Left lung (tissue), 10 donors: ENCODE data around the gene ARPC5L. TPM values are rescaled to one million over a fixed set of nuclear protein-coding genes. Genes with fewer than 3 reads are reported as not detected.

Experiments
- ATAC-seq: fragments of 200-7000 bp; cut with Tn5 transposase; one replicate; pipeline ENCODE4 v1.9.1; 2020; ENCODE audit warnings: moderate library complexity
- DNase-seq, 4 donors: peaks; one replicate each; pipeline ENCODE4 v3.0.0-alpha.2; 2013 to 2020
- H3K27ac ChIP-seq, 2 donors: fragments of 200-600 bp; sonication (generic) in 1 of 2; one replicate each; pipeline versions ENCODE4 v1.5.0 to v1.8.0; 2020 to 2021
- H3K27me3 ChIP-seq, 2 donors: fragments of 200-600 bp; sonication (generic) in 1 of 2; one replicate each; pipeline versions ENCODE4 v1.5.0 to v1.8.0; 2020 to 2021
- H3K36me3 ChIP-seq, 2 donors: fragments of 200-600 bp; sonication (generic) in 1 of 2; one replicate each; pipeline versions ENCODE4 v1.5.0 to v1.8.0; 2020 to 2021
- H3K4me1 ChIP-seq, 2 donors: fragments of 200-600 bp; one replicate each; pipeline ENCODE4 v1.8.0; 2021
- H3K4me3 ChIP-seq, 2 donors: fragments of 200-600 bp; sonication (generic) in 1 of 2; one replicate each; pipeline versions ENCODE4 v1.5.0 to v1.8.0; 2020 to 2021; ENCODE audit warnings: mild to moderate bottlenecking in 1 of 2
- H3K9me3 ChIP-seq, 2 donors: fragments of 200-600 bp; sonication (generic) in 1 of 2; one replicate each; pipeline versions ENCODE4 v1.5.0 to v1.8.0; 2020 to 2021
- CTCF ChIP-seq, 2 donors: fragments of 200-600 bp; sonication (generic) in 1 of 2; IDR thresholded peaks; one replicate each; pipeline versions ENCODE4 v1.5.0 to v1.8.0; 2021; ENCODE audit warnings: antibody characterized with exemption in 2 of 2
- intact Hi-C, 2 donors: fragments of 100-400 bp; cut with DNase I; formaldehyde crosslinking; loops; one replicate each; pipeline versions ENCODE4 v1.11.2 to v1.14.2; 2022
- polyA plus RNA-seq, 6 donors: library from polyadenylated mRNA; unstranded; fragments of 120-200 nt; gene quantifications; one replicate each; pipeline ENCODE4 v1.2.1, GENCODE V29; 2013; ENCODE audit not compliant: insufficient read length in 6 of 6
- total RNA-seq, 2 donors: library from RNA; stranded (reverse); fragmentation: NEBNext Ultra II Directional; extraction: Animal tissue kit (Norgen Biotek cat#: 25700); gene quantifications; one replicate each; pipeline ENCODE4 v1.2.1, GENCODE V29; 2021
- donor health status: DM: no; HTN: yes; CAD: no.
- donor health status: DM: no; HTN: no; CAD: no.

The ARPC5L gene
- total and polyA plus RNA-seq, 8 donors: 30.8 to 53.6 (median 36.5) TPM

- no peak for DNase-seq
- intact Hi-C loops: no loop called here
- no peak for ATAC-seq
- Histone ChIP-seq H3K27me3 (no peaks in the 10 kb centered on the region), H3K4me3 (no peak overlapping the region), H3K36me3 (peaks cover 0 to 53% of the 10 kb centered on the region in 2 donors), H3K9me3 (no peaks in the 10 kb centered on the region), H3K27ac (no peak overlapping the region), H3K4me1 (peaks cover 24 to 48% of the 10 kb centered on the region in 2 donors)
- TF ChIP-seq CTCF (IDR thresholded peaks at IDR 0.05): no peak
These were observed 4.3 kb upstream of the ARPC5L start for GRCh38 chr9:124857533-124858162.

GRCh38 chr9:124858330-124859046 lies 3.4 kb upstream of the ARPC5L start:
- H3K4me3 ChIP-seq: no peak overlapping the region
- H3K27me3 ChIP-seq: no peaks in the 10 kb centered on the region
- H3K36me3 ChIP-seq: peaks cover 0 to 53% of the 10 kb centered on the region in 2 donors
- H3K4me1 ChIP-seq: peaks cover 22 to 48% of the 10 kb centered on the region in 2 donors
- no peak overlapping the region for H3K27ac ChIP-seq
- ATAC-seq: no peak
- no peaks in the 10 kb centered on the region for H3K9me3 ChIP-seq
- no peak for TF ChIP-seq CTCF (IDR thresholded peaks at IDR 0.05)
- intact Hi-C loops: no loop called here
- no peak for DNase-seq

GRCh38 chr9:124859803-124860581 lies 1.9 kb upstream of the ARPC5L start:
- no peak for ATAC-seq
- H3K27ac ChIP-seq: peak overlapping the region in 1 of 2 donors; percentile 86
- H3K27me3 ChIP-seq: no peaks in the 10 kb centered on the region
- H3K36me3 ChIP-seq: peaks cover 0 to 53% of the 10 kb centered on the region in 2 donors
- no peak for DNase-seq
- intact Hi-C loops: no loop called here
- H3K4me3 ChIP-seq: peak overlapping the region in 1 of 2 donors; percentile 82
- no peak for TF ChIP-seq CTCF (IDR thresholded peaks at IDR 0.05)
- H3K9me3 ChIP-seq: no peaks in the 10 kb centered on the region
- peaks cover 22 to 51% of the 10 kb centered on the region in 2 donors for H3K4me1 ChIP-seq

- ATAC-seq: no peak
- H3K4me1 ChIP-seq: peaks cover 22 to 51% of the 10 kb centered on the region in 2 donors
- peaks cover 0 to 53% of the 10 kb centered on the region in 2 donors for H3K36me3 ChIP-seq
- H3K27ac ChIP-seq: peak overlapping the region in 1 of 2 donors; percentile 86
- no peak for DNase-seq
- H3K27me3 ChIP-seq: no peaks in the 10 kb centered on the region
- no peaks in the 10 kb centered on the region for H3K9me3 ChIP-seq
- H3K4me3 ChIP-seq: peak overlapping the region; percentile 63 to 82
- no peak for TF ChIP-seq CTCF (IDR thresholded peaks at IDR 0.05)
- intact Hi-C loops: no loop called here
These were observed 1.2 kb upstream of the ARPC5L start for GRCh38 chr9:124860582-124861341.
